Measurements from ENCODE around the gene PTPRE.

Gene PTPRE

GRCh38 chr10:128043259-128044045, 136.5 kb downstream of the PTPRE start:
- DNase-seq (ENCODE audit: low read depth, low spot score), result no peak

- DNase-seq (ENCODE audit: low read depth, low spot score), result no peak
Observed at GRCh38 chr10:128044186-128044585, 137.3 kb downstream of the PTPRE start.

GRCh38 chr10:128044961-128045832, 138.3 kb downstream of the PTPRE start:
- DNase-seq (ENCODE audit: low read depth, low spot score), result no peak

- DNase-seq (ENCODE audit: low read depth, low spot score), result no peak
Observed at GRCh38 chr10:128045833-128046120, 138.9 kb downstream of the PTPRE start.

GRCh38 chr10:128046156-128046952, 139.5 kb downstream of the PTPRE start:
- DNase-seq (ENCODE audit: low read depth, low spot score), result no peak

GRCh38 chr10:128046953-128047290, 140.0 kb downstream of the PTPRE start:
- DNase-seq (ENCODE audit: low read depth, low spot score), result no peak

- DNase-seq (ENCODE audit: low read depth, low spot score), result no peak
Observed at GRCh38 chr10:128047351-128047750, 140.4 kb downstream of the PTPRE start.

- peak; percentile 51 for DNase-seq (ENCODE audit: low read depth, low spot score)
Observed at GRCh38 chr10:128047991-128048818, 141.3 kb downstream of the PTPRE start.

- DNase-seq (ENCODE audit: low read depth, low spot score), result no peak
Observed at GRCh38 chr10:128048819-128049210, 141.9 kb downstream of the PTPRE start.

- no peak for DNase-seq (ENCODE audit: low read depth, low spot score)
Observed at GRCh38 chr10:128049226-128050120, 142.6 kb downstream of the PTPRE start.

GRCh38 chr10:128050121-128050516, 143.2 kb downstream of the PTPRE start:
- no peak for DNase-seq (ENCODE audit: low read depth, low spot score)

- DNase-seq (ENCODE audit: low read depth, low spot score), result no peak
Observed at GRCh38 chr10:128050936-128051335, 144.0 kb downstream of the PTPRE start.

- DNase-seq (ENCODE audit: low read depth, low spot score), result no peak
Observed at GRCh38 chr10:128051548-128051947, 144.6 kb downstream of the PTPRE start.

GRCh38 chr10:128052696-128053095, 145.8 kb downstream of the PTPRE start:
- no peak for DNase-seq (ENCODE audit: low read depth, low spot score)

- no peak for DNase-seq (ENCODE audit: low read depth, low spot score)
Observed at GRCh38 chr10:128053356-128053755, 146.5 kb downstream of the PTPRE start.

- no peak for DNase-seq (ENCODE audit: low read depth, low spot score)
Observed at GRCh38 chr10:128054163-128054970, 147.5 kb downstream of the PTPRE start.

- no peak for DNase-seq (ENCODE audit: low read depth, low spot score)
Observed at GRCh38 chr10:128055061-128055868, 148.4 kb downstream of the PTPRE start.

GRCh38 chr10:128056303-128057050, 149.6 kb downstream of the PTPRE start:
- DNase-seq (ENCODE audit: low read depth, low spot score), result no peak

Data from astrocyte of the hippocampus (primary cell).